Liver (tissue), 9 donors: ENCODE measurements around the gene EPHB2. TPM values are rescaled to one million over a fixed set of nuclear protein-coding genes. Genes with fewer than 3 reads are reported as not detected.

Experiments
- DNase-seq: peaks from one replicate; pipeline ENCODE4 v3.0.0-alpha.2; 2017; ENCODE audit warnings: low spot score
- H3K27ac ChIP-seq, 2 donors: one replicate each; pipeline ENCODE4 v1.7.0; 2013; ENCODE audit warnings: inconsistent platforms in 2 of 2, low read length in 2 of 2, control low read depth in 1 of 2, low read depth in 1 of 2, mild to moderate bottlenecking in 1 of 2
- H3K27me3 ChIP-seq, 4 donors: one replicate each; pipeline versions ENCODE4 v1.6.1 to v1.7.0; 2013; ENCODE audit warnings: low read length in 3 of 4, inconsistent platforms in 1 of 4, mild to moderate bottlenecking in 1 of 4, moderate library complexity in 1 of 4; ENCODE audit not compliant: control insufficient read depth in 4 of 4, insufficient read depth in 4 of 4
- H3K36me3 ChIP-seq, 4 donors: one replicate each; pipeline versions ENCODE4 v1.6.1 to v1.7.0; 2013; ENCODE audit warnings: low read length in 3 of 4, mild to moderate bottlenecking in 3 of 4, low read depth in 1 of 4, moderate library complexity in 1 of 4; ENCODE audit not compliant: control insufficient read depth in 4 of 4, insufficient read depth in 3 of 4
- H3K4me1 ChIP-seq, 4 donors: one replicate each; pipeline versions ENCODE4 v1.6.1 to v1.7.0; 2013; ENCODE audit warnings: low read length in 3 of 4, mild to moderate bottlenecking in 3 of 4, moderate library complexity in 1 of 4; ENCODE audit not compliant: control insufficient read depth in 4 of 4, insufficient read depth in 4 of 4
- H3K4me3 ChIP-seq, 3 donors: one replicate each; pipeline versions ENCODE4 v1.6.1 to v1.7.0; 2013; ENCODE audit warnings: low read length in 3 of 3, control low read depth in 1 of 3, low read depth in 1 of 3, mild to moderate bottlenecking in 1 of 3
- H3K9ac ChIP-seq, 2 donors: one replicate each; pipeline ENCODE4 v1.7.0; 2013; ENCODE audit warnings: low read length in 2 of 2, mild to moderate bottlenecking in 2 of 2, moderate library complexity in 2 of 2, control low read depth in 1 of 2, low read depth in 1 of 2
- H3K9me3 ChIP-seq, 4 donors: one replicate each; pipeline versions ENCODE4 v1.6.1 to v1.7.0; 2013; ENCODE audit warnings: low read length in 3 of 4; ENCODE audit not compliant: control insufficient read depth in 4 of 4
- EGR1 ChIP-seq, 2 donors: IDR thresholded peaks; 2 replicates each; pipeline ENCODE4 v1.6.1; 2016 to 2018; ENCODE audit warnings: antibody characterized with exemption in 2 of 2, low read depth in 2 of 2
- FOXA1 ChIP-seq: IDR thresholded peaks from 2 replicates; pipeline ENCODE4 v1.6.1; 2016; ENCODE audit warnings: antibody characterized with exemption
- FOXA2 ChIP-seq: IDR thresholded peaks from 2 replicates; pipeline ENCODE4 v1.6.1; 2016; ENCODE audit warnings: antibody characterized with exemption
- GABPA ChIP-seq, 2 donors: IDR thresholded peaks in 1 of 2; conservative IDR thresholded peaks in 1 of 2; 2 replicates each; pipeline ENCODE4 v1.6.1; 2016; ENCODE audit warnings: antibody characterized with exemption in 2 of 2, mild to moderate bottlenecking in 1 of 2, moderate library complexity in 1 of 2
- HNF4A ChIP-seq, 2 donors: conservative IDR thresholded peaks; 2 replicates each; pipeline ENCODE4 v1.6.1; 2016; ENCODE audit warnings: antibody characterized with exemption in 2 of 2, mild to moderate bottlenecking in 2 of 2
- JUND ChIP-seq, 2 donors: IDR thresholded peaks; 2 replicates each; pipeline ENCODE4 v1.6.1; 2016; ENCODE audit warnings: antibody characterized with exemption in 2 of 2
- NR2F2 ChIP-seq: IDR thresholded peaks from 2 replicates; pipeline ENCODE4 v1.6.1; 2016; ENCODE audit warnings: antibody characterized with exemption
- RAD21 ChIP-seq, 2 donors: IDR thresholded peaks; 2 replicates each; pipeline ENCODE4 v1.6.1; 2016; ENCODE audit warnings: antibody characterized with exemption in 2 of 2, mild to moderate bottlenecking in 2 of 2
- RXRA ChIP-seq, 2 donors: IDR thresholded peaks; 2 replicates each; pipeline ENCODE4 v1.6.1; 2017 to 2018; ENCODE audit warnings: antibody characterized with exemption in 2 of 2, mild to moderate bottlenecking in 1 of 2
- SP1 ChIP-seq: IDR thresholded peaks from 2 replicates; pipeline ENCODE4 v1.6.1; 2018; ENCODE audit warnings: antibody characterized with exemption, mild to moderate bottlenecking
- TAF1 ChIP-seq: conservative IDR thresholded peaks from 2 replicates; pipeline ENCODE4 v1.6.1; 2016; ENCODE audit warnings: antibody characterized with exemption, mild to moderate bottlenecking
- YY1 ChIP-seq: IDR thresholded peaks from 2 replicates; pipeline ENCODE4 v1.6.1; 2016; ENCODE audit warnings: antibody characterized with exemption, mild to moderate bottlenecking
- WGBS: extraction: QIAGEN DNeasy Blood & Tissue Kit; methylation state at CpG from one replicate; pipeline ENCODE4 v1.1.7; 2013; 5-methylcytosine and 5-hydroxymethylcytosine counted together
- polyA plus RNA-seq, 2 donors: library from polyadenylated mRNA; stranded (reverse) in 1 of 2; unstranded in 1 of 2; fragments of 200-250 nt in 1 of 2; fragments of >200 nt in 1 of 2; fragmentation: Nextera tagmentation in 1 of 2; extraction: Ambion mirVana in 1 of 2; gene quantifications; one replicate each; pipeline versions ENCODE4 v1.2.1 to v1.2.3, GENCODE V29; 2013 to 2015
- total RNA-seq, 2 donors: library from RNA; depleted of rRNA; stranded (reverse); fragments of >200 nt; gene quantifications; one replicate each; pipeline ENCODE4 v1.2.3, GENCODE V29; 2014
- TF ChIP-seq, protein P1 (sequence below): IDR thresholded peaks from 2 replicates; pipeline ENCODE4 v1.6.1; 2016; ENCODE audit warnings: antibody characterized with exemption
- TF ChIP-seq, protein P2 (sequence below): IDR thresholded peaks from 2 replicates; pipeline ENCODE4 v1.6.1; 2016; ENCODE audit warnings: antibody characterized with exemption, mild to moderate bottlenecking
- TF ChIP-seq, protein P3 (sequence below): IDR thresholded peaks from 2 replicates; pipeline ENCODE4 v1.6.1; 2016; ENCODE audit warnings: antibody characterized with exemption
- TF ChIP-seq, protein P4 (sequence below): IDR thresholded peaks from 2 replicates; pipeline ENCODE4 v1.6.1; 2016; ENCODE audit warnings: antibody characterized with exemption
- donor health status: healthy.
- donor health status: healthy.
- donor health status: healthy.
- donor health status: healthy.
- donor health status: healthy.

Gene EPHB2
- total and polyA plus RNA-seq, 4 donors: 0.07 to 1.0 (median 0.38) TPM

DNA sequence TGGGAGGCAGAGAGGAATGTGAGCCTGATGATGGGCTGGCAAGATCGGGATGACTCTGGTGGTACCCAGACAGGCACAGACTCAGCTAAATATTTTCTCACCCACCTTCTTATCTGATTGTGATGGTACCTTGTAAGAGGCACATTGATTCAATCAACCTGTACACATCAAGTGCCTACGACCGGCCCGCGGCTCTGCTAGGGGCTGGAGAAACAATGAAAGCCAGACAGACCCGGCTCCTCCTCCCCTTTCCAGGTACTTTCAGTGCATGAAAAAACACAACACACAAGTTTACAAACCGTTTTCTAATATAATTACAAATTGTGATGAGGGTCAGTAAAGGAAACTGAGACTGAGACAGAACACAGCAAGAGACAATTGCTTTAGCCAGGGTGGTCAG is 147.0 kb downstream of the EPHB2 start:
- no peaks in the 10 kb centered on the region for H3K36me3 ChIP-seq
- no peaks in the 10 kb centered on the region for H3K27me3 ChIP-seq
- no peak for DNase-seq
- no peak overlapping the region for H3K4me3 ChIP-seq
- no peaks in the 10 kb centered on the region for H3K9me3 ChIP-seq
- WGBS: 85% methylated on average over 7 of the region's 7 CpGs
- no peaks in the 10 kb centered on the region for H3K4me1 ChIP-seq
- no peak for TF ChIP-seq EGR1 (IDR thresholded peaks at IDR 0.05; ENCODE audit: low read depth in 2 of 2)
- no peak for TF ChIP-seq RAD21 (IDR thresholded peaks at IDR 0.05)
- TF ChIP-seq FOXA1: no peak
- no peak for TF ChIP-seq JUND (IDR thresholded peaks at IDR 0.05)
- TF ChIP-seq TAF1: no peak
- no peak for TF ChIP-seq HNF4A (conservative IDR thresholded peaks at IDR 0.05)
- no peak for TF ChIP-seq SP1
- no peak overlapping the region for H3K27ac ChIP-seq
- no peak overlapping the region for H3K9ac ChIP-seq

DNA sequence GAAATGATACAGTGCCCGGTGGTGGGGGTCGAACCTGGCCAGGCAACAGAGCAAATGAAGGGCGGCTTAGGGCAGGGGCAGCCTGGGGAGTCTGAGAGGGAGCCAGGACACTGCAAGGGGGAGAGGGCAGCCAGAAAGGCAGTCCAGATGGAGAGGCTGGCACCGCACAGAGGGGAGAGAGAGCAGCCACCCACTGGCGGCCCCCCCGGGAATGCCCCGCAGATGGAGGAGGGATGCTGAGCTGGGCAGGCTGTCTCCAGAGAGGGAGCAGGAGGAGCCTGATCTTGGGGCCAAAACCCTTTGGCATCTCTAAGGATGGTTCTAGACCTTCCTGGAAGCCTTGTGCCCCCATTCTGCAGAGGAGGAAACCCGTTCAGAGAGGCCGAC is 149.8 kb downstream of the EPHB2 start:
- no peak for TF ChIP-seq YY1
- TF ChIP-seq FOXA1: no peak
- TF ChIP-seq HNF4A (conservative IDR thresholded peaks at IDR 0.05): no peak
- no peak for TF ChIP-seq GABPA (IDR thresholded peaks at IDR 0.05 in 1 of 2, conservative IDR thresholded peaks at IDR 0.05 in 1 of 2)
- TF ChIP-seq, protein P1, sequence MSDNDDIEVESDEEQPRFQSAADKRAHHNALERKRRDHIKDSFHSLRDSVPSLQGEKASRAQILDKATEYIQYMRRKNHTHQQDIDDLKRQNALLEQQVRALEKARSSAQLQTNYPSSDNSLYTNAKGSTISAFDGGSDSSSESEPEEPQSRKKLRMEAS: no peak
- TF ChIP-seq RAD21 (IDR thresholded peaks at IDR 0.05): no peak
- TF ChIP-seq, protein P2, sequence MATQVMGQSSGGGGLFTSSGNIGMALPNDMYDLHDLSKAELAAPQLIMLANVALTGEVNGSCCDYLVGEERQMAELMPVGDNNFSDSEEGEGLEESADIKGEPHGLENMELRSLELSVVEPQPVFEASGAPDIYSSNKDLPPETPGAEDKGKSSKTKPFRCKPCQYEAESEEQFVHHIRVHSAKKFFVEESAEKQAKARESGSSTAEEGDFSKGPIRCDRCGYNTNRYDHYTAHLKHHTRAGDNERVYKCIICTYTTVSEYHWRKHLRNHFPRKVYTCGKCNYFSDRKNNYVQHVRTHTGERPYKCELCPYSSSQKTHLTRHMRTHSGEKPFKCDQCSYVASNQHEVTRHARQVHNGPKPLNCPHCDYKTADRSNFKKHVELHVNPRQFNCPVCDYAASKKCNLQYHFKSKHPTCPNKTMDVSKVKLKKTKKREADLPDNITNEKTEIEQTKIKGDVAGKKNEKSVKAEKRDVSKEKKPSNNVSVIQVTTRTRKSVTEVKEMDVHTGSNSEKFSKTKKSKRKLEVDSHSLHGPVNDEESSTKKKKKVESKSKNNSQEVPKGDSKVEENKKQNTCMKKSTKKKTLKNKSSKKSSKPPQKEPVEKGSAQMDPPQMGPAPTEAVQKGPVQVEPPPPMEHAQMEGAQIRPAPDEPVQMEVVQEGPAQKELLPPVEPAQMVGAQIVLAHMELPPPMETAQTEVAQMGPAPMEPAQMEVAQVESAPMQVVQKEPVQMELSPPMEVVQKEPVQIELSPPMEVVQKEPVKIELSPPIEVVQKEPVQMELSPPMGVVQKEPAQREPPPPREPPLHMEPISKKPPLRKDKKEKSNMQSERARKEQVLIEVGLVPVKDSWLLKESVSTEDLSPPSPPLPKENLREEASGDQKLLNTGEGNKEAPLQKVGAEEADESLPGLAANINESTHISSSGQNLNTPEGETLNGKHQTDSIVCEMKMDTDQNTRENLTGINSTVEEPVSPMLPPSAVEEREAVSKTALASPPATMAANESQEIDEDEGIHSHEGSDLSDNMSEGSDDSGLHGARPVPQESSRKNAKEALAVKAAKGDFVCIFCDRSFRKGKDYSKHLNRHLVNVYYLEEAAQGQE: no peak
- TF ChIP-seq TAF1: no peak
- TF ChIP-seq RXRA (IDR thresholded peaks at IDR 0.05): no peak
- TF ChIP-seq FOXA2: no peak
- TF ChIP-seq NR2F2: no peak
- no peak for TF ChIP-seq EGR1 (IDR thresholded peaks at IDR 0.05; ENCODE audit: low read depth in 2 of 2)
- TF ChIP-seq, protein P3, sequence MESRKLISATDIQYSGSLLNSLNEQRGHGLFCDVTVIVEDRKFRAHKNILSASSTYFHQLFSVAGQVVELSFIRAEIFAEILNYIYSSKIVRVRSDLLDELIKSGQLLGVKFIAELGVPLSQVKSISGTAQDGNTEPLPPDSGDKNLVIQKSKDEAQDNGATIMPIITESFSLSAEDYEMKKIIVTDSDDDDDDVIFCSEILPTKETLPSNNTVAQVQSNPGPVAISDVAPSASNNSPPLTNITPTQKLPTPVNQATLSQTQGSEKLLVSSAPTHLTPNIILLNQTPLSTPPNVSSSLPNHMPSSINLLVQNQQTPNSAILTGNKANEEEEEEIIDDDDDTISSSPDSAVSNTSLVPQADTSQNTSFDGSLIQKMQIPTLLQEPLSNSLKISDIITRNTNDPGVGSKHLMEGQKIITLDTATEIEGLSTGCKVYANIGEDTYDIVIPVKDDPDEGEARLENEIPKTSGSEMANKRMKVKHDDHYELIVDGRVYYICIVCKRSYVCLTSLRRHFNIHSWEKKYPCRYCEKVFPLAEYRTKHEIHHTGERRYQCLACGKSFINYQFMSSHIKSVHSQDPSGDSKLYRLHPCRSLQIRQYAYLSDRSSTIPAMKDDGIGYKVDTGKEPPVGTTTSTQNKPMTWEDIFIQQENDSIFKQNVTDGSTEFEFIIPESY: no peak
- TF ChIP-seq, protein P4, sequence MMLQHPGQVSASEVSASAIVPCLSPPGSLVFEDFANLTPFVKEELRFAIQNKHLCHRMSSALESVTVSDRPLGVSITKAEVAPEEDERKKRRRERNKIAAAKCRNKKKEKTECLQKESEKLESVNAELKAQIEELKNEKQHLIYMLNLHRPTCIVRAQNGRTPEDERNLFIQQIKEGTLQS: no peak
- TF ChIP-seq SP1: no peak
- Histone ChIP-seq H3K4me3 (no peak overlapping the region), H3K9ac (no peak overlapping the region), H3K27me3 (no peaks in the 10 kb centered on the region), H3K9me3 (no peaks in the 10 kb centered on the region), H3K36me3 (no peaks in the 10 kb centered on the region), H3K4me1 (no peaks in the 10 kb centered on the region), H3K27ac (no peak overlapping the region)
- 91% methylated on average over 9 of the region's 9 CpGs for WGBS
- DNase-seq: no peak
